GM12878 (cell line): ENCODE data around the gene RIPK4.

ENCODE experiments used
- ASH2L ChIP-seq: fragments of 300-600, 200-600 bp; sonication (generic); IDR thresholded peaks from 2 replicates; pipeline ENCODE4 v1.6.1; 2017; ENCODE audit warnings: low read depth, mild to moderate bottlenecking, borderline replicate concordance
- CBX5 ChIP-seq: sonication (generic); IDR thresholded peaks from 2 replicates; pipeline ENCODE4 v1.6.1; 2016; ENCODE audit warnings: low read depth, moderate library complexity, mild to moderate bottlenecking, inconsistent platforms
- CEBPB ChIP-seq, 2 experiments: fragments of 150-350 bp in 1 of 2; IDR thresholded peaks; 2 replicates each; pipeline ENCODE4 v1.6.1; 2012 to 2014; ENCODE audit warnings: low read depth in 2 of 2, low read length in 2 of 2, borderline replicate concordance in 1 of 2, inconsistent platforms in 1 of 2
- NBN ChIP-seq: fragments of 450-650 bp; IDR thresholded peaks from 2 replicates; pipeline ENCODE4 v1.6.1; 2016
- RFX5 ChIP-seq: IDR thresholded peaks from 2 replicates; pipeline ENCODE4 v1.6.1; 2011; ENCODE audit warnings: low read depth, low read length, improper control_type of control experiment
- SMC3 ChIP-seq: IDR thresholded peaks from 2 replicates; pipeline ENCODE4 v1.6.1; 2011; ENCODE audit warnings: low read length, improper control_type of control experiment, borderline replicate concordance
- TCF3 ChIP-seq: IDR thresholded peaks from 2 replicates; pipeline ENCODE4 v1.6.1; 2012; ENCODE audit warnings: low read depth, mild to moderate bottlenecking, low read length, borderline replicate concordance; ENCODE audit not compliant: insufficient read depth
- TF ChIP-seq, protein P1 (sequence below): fragments of 450-650 bp; IDR thresholded peaks from 2 replicates; pipeline ENCODE4 v1.6.1; 2014; ENCODE audit warnings: mild to moderate bottlenecking
- TF ChIP-seq, protein P2 (sequence below): IDR thresholded peaks from 2 replicates; pipeline ENCODE4 v1.6.1; 2012; ENCODE audit warnings: mild to moderate bottlenecking, low read depth, low read length
- TF ChIP-seq, protein P3 (sequence below), 3 experiments: IDR thresholded peaks in 2 of 3; conservative IDR thresholded peaks in 1 of 3; 2 replicates each; pipeline ENCODE4 v1.5.1; 2011; ENCODE audit warnings: low read depth in 3 of 3, low read length in 3 of 3, mild to moderate bottlenecking in 3 of 3, control low read depth in 2 of 3, moderate library complexity in 2 of 3, inconsistent platforms in 1 of 3, mixed read lengths in 1 of 3; ENCODE audit not compliant: control insufficient read depth in 2 of 3, insufficient read depth in 1 of 3; ENCODE audit errors: extremely low read depth in 1 of 3
- TF ChIP-seq, protein P4 (sequence below): IDR thresholded peaks from 2 replicates; pipeline ENCODE4 v1.6.1; 2011; ENCODE audit warnings: mild to moderate bottlenecking, low read depth, low read length, moderate library complexity; ENCODE audit not compliant: insufficient replicate concordance
- TF ChIP-seq, protein P5 (sequence below): fragments of 450-650 bp; IDR thresholded peaks from 2 replicates; pipeline ENCODE4 v1.6.1; 2017; ENCODE audit warnings: mild to moderate bottlenecking

DNA sequence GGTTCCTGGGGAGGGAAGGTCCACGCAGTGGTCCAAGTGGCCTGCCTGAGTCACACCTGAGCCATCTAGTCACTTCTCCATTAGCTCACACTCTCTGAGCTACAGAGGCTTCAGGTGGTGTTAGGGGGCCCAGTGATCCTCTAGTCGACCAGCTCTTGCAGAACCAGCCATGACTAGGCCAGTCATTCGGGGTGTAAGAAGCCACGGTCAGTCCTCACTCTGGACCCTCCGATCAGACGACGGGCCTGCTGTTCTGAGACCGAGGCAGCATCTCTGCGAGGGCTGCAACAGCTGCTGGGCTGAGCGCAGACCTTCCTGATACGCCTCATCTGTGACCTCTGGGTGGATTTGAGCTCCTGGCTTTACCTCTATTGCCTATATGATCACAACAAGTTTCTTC lies 68.8 kb downstream of the RIPK4 start:
- TF ChIP-seq NBN (no peak), TCF3 (no peak), SMC3 (no peak), CEBPB (IDR thresholded peaks at IDR 0.05; ENCODE audit: borderline replicate concordance in 1 of 2, low read depth in 2 of 2, low read length in 2 of 2) (no peak), RFX5 (no peak), ASH2L (no peak), CBX5 (no peak)
- TF ChIP-seq, protein P1, sequence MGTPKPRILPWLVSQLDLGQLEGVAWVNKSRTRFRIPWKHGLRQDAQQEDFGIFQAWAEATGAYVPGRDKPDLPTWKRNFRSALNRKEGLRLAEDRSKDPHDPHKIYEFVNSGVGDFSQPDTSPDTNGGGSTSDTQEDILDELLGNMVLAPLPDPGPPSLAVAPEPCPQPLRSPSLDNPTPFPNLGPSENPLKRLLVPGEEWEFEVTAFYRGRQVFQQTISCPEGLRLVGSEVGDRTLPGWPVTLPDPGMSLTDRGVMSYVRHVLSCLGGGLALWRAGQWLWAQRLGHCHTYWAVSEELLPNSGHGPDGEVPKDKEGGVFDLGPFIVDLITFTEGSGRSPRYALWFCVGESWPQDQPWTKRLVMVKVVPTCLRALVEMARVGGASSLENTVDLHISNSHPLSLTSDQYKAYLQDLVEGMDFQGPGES: no peak
- TF ChIP-seq, protein P2, sequence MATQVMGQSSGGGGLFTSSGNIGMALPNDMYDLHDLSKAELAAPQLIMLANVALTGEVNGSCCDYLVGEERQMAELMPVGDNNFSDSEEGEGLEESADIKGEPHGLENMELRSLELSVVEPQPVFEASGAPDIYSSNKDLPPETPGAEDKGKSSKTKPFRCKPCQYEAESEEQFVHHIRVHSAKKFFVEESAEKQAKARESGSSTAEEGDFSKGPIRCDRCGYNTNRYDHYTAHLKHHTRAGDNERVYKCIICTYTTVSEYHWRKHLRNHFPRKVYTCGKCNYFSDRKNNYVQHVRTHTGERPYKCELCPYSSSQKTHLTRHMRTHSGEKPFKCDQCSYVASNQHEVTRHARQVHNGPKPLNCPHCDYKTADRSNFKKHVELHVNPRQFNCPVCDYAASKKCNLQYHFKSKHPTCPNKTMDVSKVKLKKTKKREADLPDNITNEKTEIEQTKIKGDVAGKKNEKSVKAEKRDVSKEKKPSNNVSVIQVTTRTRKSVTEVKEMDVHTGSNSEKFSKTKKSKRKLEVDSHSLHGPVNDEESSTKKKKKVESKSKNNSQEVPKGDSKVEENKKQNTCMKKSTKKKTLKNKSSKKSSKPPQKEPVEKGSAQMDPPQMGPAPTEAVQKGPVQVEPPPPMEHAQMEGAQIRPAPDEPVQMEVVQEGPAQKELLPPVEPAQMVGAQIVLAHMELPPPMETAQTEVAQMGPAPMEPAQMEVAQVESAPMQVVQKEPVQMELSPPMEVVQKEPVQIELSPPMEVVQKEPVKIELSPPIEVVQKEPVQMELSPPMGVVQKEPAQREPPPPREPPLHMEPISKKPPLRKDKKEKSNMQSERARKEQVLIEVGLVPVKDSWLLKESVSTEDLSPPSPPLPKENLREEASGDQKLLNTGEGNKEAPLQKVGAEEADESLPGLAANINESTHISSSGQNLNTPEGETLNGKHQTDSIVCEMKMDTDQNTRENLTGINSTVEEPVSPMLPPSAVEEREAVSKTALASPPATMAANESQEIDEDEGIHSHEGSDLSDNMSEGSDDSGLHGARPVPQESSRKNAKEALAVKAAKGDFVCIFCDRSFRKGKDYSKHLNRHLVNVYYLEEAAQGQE: no peak
- TF ChIP-seq, protein P3, sequence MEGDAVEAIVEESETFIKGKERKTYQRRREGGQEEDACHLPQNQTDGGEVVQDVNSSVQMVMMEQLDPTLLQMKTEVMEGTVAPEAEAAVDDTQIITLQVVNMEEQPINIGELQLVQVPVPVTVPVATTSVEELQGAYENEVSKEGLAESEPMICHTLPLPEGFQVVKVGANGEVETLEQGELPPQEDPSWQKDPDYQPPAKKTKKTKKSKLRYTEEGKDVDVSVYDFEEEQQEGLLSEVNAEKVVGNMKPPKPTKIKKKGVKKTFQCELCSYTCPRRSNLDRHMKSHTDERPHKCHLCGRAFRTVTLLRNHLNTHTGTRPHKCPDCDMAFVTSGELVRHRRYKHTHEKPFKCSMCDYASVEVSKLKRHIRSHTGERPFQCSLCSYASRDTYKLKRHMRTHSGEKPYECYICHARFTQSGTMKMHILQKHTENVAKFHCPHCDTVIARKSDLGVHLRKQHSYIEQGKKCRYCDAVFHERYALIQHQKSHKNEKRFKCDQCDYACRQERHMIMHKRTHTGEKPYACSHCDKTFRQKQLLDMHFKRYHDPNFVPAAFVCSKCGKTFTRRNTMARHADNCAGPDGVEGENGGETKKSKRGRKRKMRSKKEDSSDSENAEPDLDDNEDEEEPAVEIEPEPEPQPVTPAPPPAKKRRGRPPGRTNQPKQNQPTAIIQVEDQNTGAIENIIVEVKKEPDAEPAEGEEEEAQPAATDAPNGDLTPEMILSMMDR (IDR thresholded peaks at IDR 0.05 in 2 of 3, conservative IDR thresholded peaks at IDR 0.05 in 1 of 3; ENCODE audit: control insufficient read depth in 2 of 3, extremely low read depth in 1 of 3, insufficient read depth in 1 of 3, low read depth in 3 of 3, low read length in 3 of 3): no peak
- TF ChIP-seq, protein P4, sequence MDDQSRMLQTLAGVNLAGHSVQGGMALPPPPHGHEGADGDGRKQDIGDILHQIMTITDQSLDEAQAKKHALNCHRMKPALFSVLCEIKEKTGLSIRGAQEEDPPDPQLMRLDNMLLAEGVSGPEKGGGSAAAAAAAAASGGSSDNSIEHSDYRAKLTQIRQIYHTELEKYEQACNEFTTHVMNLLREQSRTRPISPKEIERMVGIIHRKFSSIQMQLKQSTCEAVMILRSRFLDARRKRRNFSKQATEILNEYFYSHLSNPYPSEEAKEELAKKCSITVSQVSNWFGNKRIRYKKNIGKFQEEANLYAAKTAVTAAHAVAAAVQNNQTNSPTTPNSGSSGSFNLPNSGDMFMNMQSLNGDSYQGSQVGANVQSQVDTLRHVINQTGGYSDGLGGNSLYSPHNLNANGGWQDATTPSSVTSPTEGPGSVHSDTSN: no peak
- TF ChIP-seq, protein P5, sequence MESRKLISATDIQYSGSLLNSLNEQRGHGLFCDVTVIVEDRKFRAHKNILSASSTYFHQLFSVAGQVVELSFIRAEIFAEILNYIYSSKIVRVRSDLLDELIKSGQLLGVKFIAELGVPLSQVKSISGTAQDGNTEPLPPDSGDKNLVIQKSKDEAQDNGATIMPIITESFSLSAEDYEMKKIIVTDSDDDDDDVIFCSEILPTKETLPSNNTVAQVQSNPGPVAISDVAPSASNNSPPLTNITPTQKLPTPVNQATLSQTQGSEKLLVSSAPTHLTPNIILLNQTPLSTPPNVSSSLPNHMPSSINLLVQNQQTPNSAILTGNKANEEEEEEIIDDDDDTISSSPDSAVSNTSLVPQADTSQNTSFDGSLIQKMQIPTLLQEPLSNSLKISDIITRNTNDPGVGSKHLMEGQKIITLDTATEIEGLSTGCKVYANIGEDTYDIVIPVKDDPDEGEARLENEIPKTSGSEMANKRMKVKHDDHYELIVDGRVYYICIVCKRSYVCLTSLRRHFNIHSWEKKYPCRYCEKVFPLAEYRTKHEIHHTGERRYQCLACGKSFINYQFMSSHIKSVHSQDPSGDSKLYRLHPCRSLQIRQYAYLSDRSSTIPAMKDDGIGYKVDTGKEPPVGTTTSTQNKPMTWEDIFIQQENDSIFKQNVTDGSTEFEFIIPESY: no peak
